Transverse colon (tissue), 4 donors: ENCODE results near the gene TLE7.

Experiments used
- EP300 ChIP-seq: sonication (generic); formaldehyde crosslinking; IDR thresholded peaks from one replicate; pipeline ENCODE4 v1.6.1; 2017; ENCODE audit warnings: antibody characterized with exemption, low read depth
- POLR2A ChIP-seq: fragments of 450-650 bp; IDR thresholded peaks from one replicate; pipeline ENCODE4 v1.6.1; 2016; ENCODE audit warnings: antibody characterized with exemption, mild to moderate bottlenecking, moderate library complexity
- POLR2AphosphoS5 ChIP-seq, 3 donors: sonication (generic); formaldehyde crosslinking; IDR thresholded peaks; one replicate each; pipeline ENCODE4 v1.6.1; 2016; ENCODE audit warnings: antibody characterized with exemption in 3 of 3
- TF ChIP-seq, protein P1 (sequence below), 5 experiments: fragments of 200-600 bp in 3 of 5; fragments of 450-650 bp in 2 of 5; sonication (generic) in 3 of 5; IDR thresholded peaks; 1 replicate in 2 of 5; 2 replicates in 3 of 5; pipeline ENCODE4 v1.5.1; 2016 to 2017; ENCODE audit warnings: antibody characterized with exemption in 5 of 5, inconsistent platforms in 3 of 5, mild to moderate bottlenecking in 2 of 5, moderate library complexity in 1 of 5

DNA sequence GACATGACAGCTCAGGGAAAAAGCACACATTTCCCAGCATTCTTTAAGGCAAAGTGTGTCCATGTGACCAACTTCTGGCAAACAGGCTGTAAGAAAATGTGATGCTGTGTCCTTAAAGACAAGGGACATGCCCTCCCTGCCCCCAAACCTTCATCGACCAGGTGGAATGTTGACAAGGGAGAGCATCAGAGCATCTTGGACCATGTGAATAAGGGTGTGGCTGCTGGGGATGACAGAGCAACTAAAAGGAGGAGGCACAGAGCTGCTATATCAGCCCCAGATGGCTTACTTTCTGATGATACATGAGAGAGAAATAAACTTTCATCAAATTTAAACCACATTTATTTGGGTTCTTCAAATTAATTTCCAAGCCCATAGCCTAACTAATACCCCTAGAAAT lies 22.4 kb upstream of the TLE7 start:
- TF ChIP-seq, protein P1, sequence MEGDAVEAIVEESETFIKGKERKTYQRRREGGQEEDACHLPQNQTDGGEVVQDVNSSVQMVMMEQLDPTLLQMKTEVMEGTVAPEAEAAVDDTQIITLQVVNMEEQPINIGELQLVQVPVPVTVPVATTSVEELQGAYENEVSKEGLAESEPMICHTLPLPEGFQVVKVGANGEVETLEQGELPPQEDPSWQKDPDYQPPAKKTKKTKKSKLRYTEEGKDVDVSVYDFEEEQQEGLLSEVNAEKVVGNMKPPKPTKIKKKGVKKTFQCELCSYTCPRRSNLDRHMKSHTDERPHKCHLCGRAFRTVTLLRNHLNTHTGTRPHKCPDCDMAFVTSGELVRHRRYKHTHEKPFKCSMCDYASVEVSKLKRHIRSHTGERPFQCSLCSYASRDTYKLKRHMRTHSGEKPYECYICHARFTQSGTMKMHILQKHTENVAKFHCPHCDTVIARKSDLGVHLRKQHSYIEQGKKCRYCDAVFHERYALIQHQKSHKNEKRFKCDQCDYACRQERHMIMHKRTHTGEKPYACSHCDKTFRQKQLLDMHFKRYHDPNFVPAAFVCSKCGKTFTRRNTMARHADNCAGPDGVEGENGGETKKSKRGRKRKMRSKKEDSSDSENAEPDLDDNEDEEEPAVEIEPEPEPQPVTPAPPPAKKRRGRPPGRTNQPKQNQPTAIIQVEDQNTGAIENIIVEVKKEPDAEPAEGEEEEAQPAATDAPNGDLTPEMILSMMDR (IDR thresholded peaks at IDR 0.05): no peak
- TF ChIP-seq POLR2A (no peak), POLR2AphosphoS5 (IDR thresholded peaks at IDR 0.05) (no peak), EP300 (no peak)
